ENCODE results near the gene PIK3R5. TPM values are rescaled to one million over a fixed set of nuclear protein-coding genes. Genes with fewer than 3 reads are reported as not detected.
"Not testable (repeated sequence)": the region's sequence is repeated elsewhere in the genome, so short reads cannot be mapped to it uniquely, and the experiment has no call there.

PIK3R5 gene
- total and polyA plus RNA-seq, 4 donors: 11.7 to 70.9 (median 35.0) TPM

- H3K27me3 ChIP-seq (ENCODE audit: control insufficient read depth in 3 of 3, insufficient read depth in 3 of 3, low read length in 2 of 3): peaks cover 0 to 8% (median 0%) of the 10 kb centered on the region in 3 donors
- 95 to 99% methylated on average over 11 of the region's 11 CpGs for whole genome bisulfite sequencing, 2 donors
- peaks cover 0 to 11% (median 0%) of the 10 kb centered on the region in 4 donors for H3K36me3 ChIP-seq (ENCODE audit: control insufficient read depth in 4 of 4, insufficient read depth in 4 of 4, low read length in 4 of 4)
- no peak for TF ChIP-seq CTCF (IDR thresholded peaks at IDR 0.05; ENCODE audit: control extremely low read depth, extremely low read depth)
- H3K4me3 ChIP-seq: no peak overlapping the region
- peaks cover 0 to 8% (median 0%) of the 10 kb centered on the region in 4 donors for H3K9me3 ChIP-seq (ENCODE audit: control insufficient read depth in 4 of 4, insufficient read depth in 3 of 4, low read length in 3 of 4)
- H3K4me1 ChIP-seq (ENCODE audit: control insufficient read depth in 5 of 5, insufficient read depth in 5 of 5, low read length in 5 of 5): peaks cover 0 to 3% (median 0%) of the 10 kb centered on the region in 5 donors
- H3K27ac ChIP-seq (ENCODE audit: low read depth in 1 of 2, low read length in 1 of 2): no peak overlapping the region
- H3K9ac ChIP-seq (ENCODE audit: insufficient read depth in 1 of 2, low read length in 2 of 2): no peak overlapping the region
- DNase-seq: peak in 1 of 3 donors; percentile 4
- ATAC-seq (ENCODE audit: insufficient read depth, low FRiP score): no peak
Measured at GRCh38 chr17:8887301-8887700, 78.2 kb downstream of the PIK3R5 start.

- Histone ChIP-seq H3K4me1 (ENCODE audit: control insufficient read depth in 5 of 5, insufficient read depth in 5 of 5, low read length in 5 of 5) (peaks cover 0 to 3% (median 0%) of the 10 kb centered on the region in 5 donors), H3K4me3 (no peak overlapping the region), H3K27me3 (ENCODE audit: control insufficient read depth in 3 of 3, insufficient read depth in 3 of 3, low read length in 2 of 3) (peaks cover 0 to 5% (median 0%) of the 10 kb centered on the region in 3 donors), H3K36me3 (ENCODE audit: control insufficient read depth in 4 of 4, insufficient read depth in 4 of 4, low read length in 4 of 4) (peaks cover 0 to 11% (median 0%) of the 10 kb centered on the region in 4 donors), H3K9ac (ENCODE audit: insufficient read depth in 1 of 2, low read length in 2 of 2) (no peak overlapping the region), H3K9me3 (ENCODE audit: control insufficient read depth in 4 of 4, insufficient read depth in 3 of 4, low read length in 3 of 4) (peaks cover 0 to 8% (median 0%) of the 10 kb centered on the region in 4 donors), H3K27ac (ENCODE audit: low read depth in 1 of 2, low read length in 1 of 2) (no peak overlapping the region)
- no peak for TF ChIP-seq CTCF (IDR thresholded peaks at IDR 0.05; ENCODE audit: control extremely low read depth, extremely low read depth)
- peak in 1 of 3 donors; percentile 11 for DNase-seq
- 91 to 95% methylated on average over 23 of the region's 23 CpGs for WGBS, 2 donors
- ATAC-seq (ENCODE audit: insufficient read depth, low FRiP score): no peak
Measured at GRCh38 chr17:8885967-8886684, 79.4 kb downstream of the PIK3R5 start.

GRCh38 chr17:8885163-8885966, 80.1 kb downstream of the PIK3R5 start:
- not testable (repeated sequence) for ATAC-seq (ENCODE audit: insufficient read depth, low FRiP score); H3K27ac ChIP-seq (ENCODE audit: low read depth in 1 of 2, low read length in 1 of 2); H3K9ac ChIP-seq (ENCODE audit: insufficient read depth in 1 of 2, low read length in 2 of 2); H3K4me1 ChIP-seq (ENCODE audit: control insufficient read depth in 5 of 5, insufficient read depth in 5 of 5, low read length in 5 of 5); H3K27me3 ChIP-seq (ENCODE audit: control insufficient read depth in 3 of 3, insufficient read depth in 3 of 3, low read length in 2 of 3); H3K9me3 ChIP-seq (ENCODE audit: control insufficient read depth in 4 of 4, insufficient read depth in 3 of 4, low read length in 3 of 4); H3K4me3 ChIP-seq
- 86 to 92% methylated on average over 21 to 30 of the region's 30 CpGs for WGBS, 2 donors
- DNase-seq: peak in 1 of 3 donors; percentile 8
- H3K36me3 ChIP-seq (ENCODE audit: control insufficient read depth in 4 of 4, insufficient read depth in 4 of 4, low read length in 4 of 4): peaks cover 0 to 14% (median 0%) of the 10 kb centered on the region in 4 donors
